Calu3 (cell line): ENCODE results near the gene ADGRV1. TPM values are rescaled to one million over a fixed set of nuclear protein-coding genes. Genes with fewer than 3 reads are reported as not detected.

Experiments
- BruUV-seq: library from RNA; stranded (reverse); fragments of 400-500 nt; replicated peaks from 2 replicates; lab custom pipeline; 2021; lab: Mats Ljungman, UMichigan
- CTCF ChIA-PET: fragments of 300-600 bp; sonication (Branson Sonifier 250); formaldehyde crosslinking; loops from one replicate; lab custom pipeline; 2022; ENCODE audit warnings: antibody characterized with exemption; lab: Charles Lee
- DNase-seq: peaks from one replicate; pipeline ENCODE4 v3.0.0; 2022
- H3K27ac Mint-ChIP-seq: one replicate; pipeline ENCODE4 v1.8.0; 2022; ENCODE audit warnings: mixed read lengths; ENCODE audit not compliant: unreplicated experiment
- H3K27me3 Mint-ChIP-seq: one replicate; pipeline ENCODE4 v1.8.0; 2022; ENCODE audit warnings: mixed read lengths; ENCODE audit not compliant: unreplicated experiment
- H3K36me3 Mint-ChIP-seq: one replicate; pipeline ENCODE4 v1.8.0; 2022; ENCODE audit warnings: mild to moderate bottlenecking, moderate library complexity, mixed read lengths; ENCODE audit not compliant: insufficient read depth, unreplicated experiment
- H3K4me1 Mint-ChIP-seq: one replicate; pipeline ENCODE4 v1.8.0; 2022; ENCODE audit warnings: mild to moderate bottlenecking, low read depth, mixed read lengths; ENCODE audit not compliant: unreplicated experiment
- H3K4me3 Mint-ChIP-seq: one replicate; pipeline ENCODE4 v1.8.0; 2022; ENCODE audit warnings: mild to moderate bottlenecking, low read depth, moderate library complexity, mixed read lengths; ENCODE audit not compliant: unreplicated experiment
- H3K9me3 Mint-ChIP-seq: one replicate; pipeline ENCODE4 v1.8.0; 2022; ENCODE audit warnings: low read depth, mixed read lengths; ENCODE audit not compliant: unreplicated experiment
- CTCF ChIP-seq: fragments of 200-600 bp; IDR thresholded peaks from one replicate; pipeline ENCODE4 v1.8.0; 2022; ENCODE audit warnings: antibody characterized with exemption; ENCODE audit not compliant: unreplicated experiment
- intact Hi-C: fragments of 100-400 bp; cut with micrococcal nuclease; formaldehyde crosslinking; loops from one replicate; pipeline ENCODE4 v1.10.0; 2022; ENCODE audit not compliant: unreplicated experiment
- total RNA-seq: library from RNA; stranded (reverse); gene quantifications from 2 replicates; pipeline ENCODE4 v1.2.3, GENCODE V29; 2022

Gene ADGRV1
- total RNA-seq, 1 experiment from 2014 or later = 1.8 TPM

GRCh38 chr5:90689064-90689463 lies 130.5 kb downstream of the ADGRV1 start:
- no peak for DNase-seq
- no peak overlapping the region for H3K4me3 Mint-ChIP-seq
- TF ChIP-seq CTCF = no peak
- H3K27me3 Mint-ChIP-seq = no peaks in the 10 kb centered on the region
- no peaks in the 10 kb centered on the region for H3K9me3 Mint-ChIP-seq
- H3K27ac Mint-ChIP-seq = no peak overlapping the region
- BruUV-seq = no TSS peak
- no peaks in the 10 kb centered on the region for H3K36me3 Mint-ChIP-seq
- CTCF ChIA-PET = interaction anchor here (0.7 kb wide), 1 partner anchor 18 kb away, joined by 8 read pairs; no protein-coding TSS in a partner anchor
- H3K4me1 Mint-ChIP-seq = no peaks in the 10 kb centered on the region
- intact Hi-C loops = no loop called here

GRCh38 chr5:90690307-90690706 lies 131.7 kb downstream of the ADGRV1 start:
- Mint-ChIP-seq H3K9me3 (no peaks in the 10 kb centered on the region), H3K27ac (no peak overlapping the region), H3K4me3 (no peak overlapping the region), H3K27me3 (no peaks in the 10 kb centered on the region), H3K4me1 (no peaks in the 10 kb centered on the region), H3K36me3 (no peaks in the 10 kb centered on the region)
- no TSS peak for BruUV-seq
- DNase-seq = no peak
- TF ChIP-seq CTCF = no peak
- CTCF ChIA-PET = no interaction called here
- intact Hi-C loops = no loop called here

DNA sequence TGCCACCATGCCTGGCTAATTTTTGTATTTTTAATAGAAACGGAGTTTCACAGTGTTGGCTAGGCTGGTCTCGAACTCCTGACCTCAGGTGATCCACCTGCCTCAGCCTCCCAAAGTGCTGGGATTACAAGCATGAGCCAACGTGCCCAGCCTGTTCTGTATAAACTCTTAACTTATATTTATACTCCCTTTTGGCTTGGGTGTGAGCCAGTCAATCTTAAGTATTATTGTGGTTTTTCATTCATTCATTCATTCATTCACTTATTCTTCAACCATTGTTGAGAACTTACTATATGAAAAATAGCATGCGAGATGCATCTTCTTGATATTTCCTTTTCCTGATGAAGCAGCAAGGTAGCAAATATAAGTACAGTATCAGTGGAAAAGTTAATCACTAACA lies 132.9 kb downstream of the ADGRV1 start:
- Mint-ChIP-seq H3K27me3 (no peaks in the 10 kb centered on the region), H3K4me3 (no peak overlapping the region), H3K36me3 (no peaks in the 10 kb centered on the region), H3K9me3 (no peaks in the 10 kb centered on the region), H3K27ac (no peak overlapping the region), H3K4me1 (no peaks in the 10 kb centered on the region)
- CTCF ChIA-PET = interaction anchor here (0.7 kb wide), 1 partner anchor 505 kb away, joined by 3 read pairs; no protein-coding TSS in a partner anchor
- BruUV-seq = no TSS peak
- intact Hi-C loops = no loop called here
- DNase-seq = no peak
- TF ChIP-seq CTCF = no peak

GRCh38 chr5:90696153-90696552 lies 137.6 kb downstream of the ADGRV1 start:
- Mint-ChIP-seq H3K36me3 (no peaks in the 10 kb centered on the region), H3K9me3 (no peaks in the 10 kb centered on the region), H3K27me3 (no peaks in the 10 kb centered on the region), H3K27ac (no peak overlapping the region), H3K4me3 (no peak overlapping the region), H3K4me1 (no peaks in the 10 kb centered on the region)
- intact Hi-C loops = no loop called here
- BruUV-seq = no TSS peak
- TF ChIP-seq CTCF = no peak
- CTCF ChIA-PET = no interaction called here
- DNase-seq = no peak
